Mesenchymal stem cell (in vitro differentiated cells and primary cell): ENCODE data around the gene GBX2. TPM values are rescaled to one million over a fixed set of nuclear protein-coding genes. Genes with fewer than 3 reads are reported as not detected.

Experiments
- DNase-seq: peaks from one replicate; pipeline ENCODE4 v3.0.0-alpha.2; 2013
- H2AFZ ChIP-seq: one replicate; pipeline ENCODE4 v1.6.1; 2013; ENCODE audit warnings: low read depth, mild to moderate bottlenecking, control low read depth, inconsistent platforms, low read length, moderate library complexity
- H2AK5ac ChIP-seq: 2 replicates; pipeline ENCODE4 v1.6.1; 2013; ENCODE audit warnings: low read length, moderate library complexity, mild to moderate bottlenecking, inconsistent platforms; ENCODE audit not compliant: severe bottlenecking
- H2BK120ac ChIP-seq: one replicate; pipeline ENCODE4 v1.6.1; 2013; ENCODE audit warnings: low read depth, mild to moderate bottlenecking, inconsistent platforms, low read length, moderate library complexity
- H2BK12ac ChIP-seq, 2 experiments: one replicate each; pipeline ENCODE4 v1.6.1; 2013; ENCODE audit warnings: inconsistent platforms in 2 of 2, low read length in 2 of 2, mild to moderate bottlenecking in 2 of 2, moderate library complexity in 2 of 2, control low read depth in 1 of 2
- H2BK15ac ChIP-seq: one replicate; pipeline ENCODE4 v1.6.1; 2013; ENCODE audit warnings: mild to moderate bottlenecking, low read depth, inconsistent platforms; ENCODE audit not compliant: poor library complexity, severe bottlenecking
- H2BK5ac ChIP-seq: 2 replicates; pipeline ENCODE4 v1.6.1; 2013; ENCODE audit warnings: low read depth, mild to moderate bottlenecking, low read length, control low read depth, inconsistent platforms; ENCODE audit not compliant: poor library complexity, severe bottlenecking
- H3K14ac ChIP-seq, 2 experiments: one replicate each; pipeline ENCODE4 v1.6.1; 2013; ENCODE audit warnings: inconsistent platforms in 2 of 2, low read length in 2 of 2, control low read depth in 1 of 2, mild to moderate bottlenecking in 1 of 2, moderate library complexity in 1 of 2
- H3K18ac ChIP-seq, 2 experiments: one replicate each; pipeline ENCODE4 v1.6.1; 2013; ENCODE audit warnings: inconsistent platforms in 2 of 2, low read length in 2 of 2, control low read depth in 1 of 2, low read depth in 1 of 2, mild to moderate bottlenecking in 1 of 2
- H3K23ac ChIP-seq, 2 experiments: one replicate each; pipeline ENCODE4 v1.6.1; 2013; ENCODE audit warnings: inconsistent platforms in 2 of 2, low read length in 2 of 2, mild to moderate bottlenecking in 2 of 2, moderate library complexity in 2 of 2, control low read depth in 1 of 2
- H3K27ac ChIP-seq: 2 replicates; pipeline ENCODE4 v1.5.1; 2013; ENCODE audit warnings: mild to moderate bottlenecking, moderate library complexity, low read length, control low read depth, inconsistent platforms; ENCODE audit not compliant: poor library complexity, severe bottlenecking
- H3K27me3 ChIP-seq, 2 experiments: 2 replicates each; pipeline versions ENCODE4 v1.6.1 to v1.7.0; 2013; ENCODE audit warnings: low read length in 2 of 2, mild to moderate bottlenecking in 2 of 2, moderate library complexity in 2 of 2, control low read depth in 1 of 2, inconsistent platforms in 1 of 2; ENCODE audit not compliant: control insufficient read depth in 1 of 2, insufficient read depth in 1 of 2
- H3K36me3 ChIP-seq, 2 experiments: 2 replicates each; pipeline versions ENCODE4 v1.6.1 to v1.7.0; 2013; ENCODE audit warnings: low read length in 2 of 2, control low read depth in 1 of 2, inconsistent platforms in 1 of 2, low read depth in 1 of 2, mild to moderate bottlenecking in 1 of 2; ENCODE audit not compliant: insufficient read depth in 2 of 2, control insufficient read depth in 1 of 2
- H3K4ac ChIP-seq, 2 experiments: one replicate each; pipeline ENCODE4 v1.6.1; 2013; ENCODE audit warnings: inconsistent platforms in 2 of 2, low read length in 2 of 2, mild to moderate bottlenecking in 2 of 2, moderate library complexity in 2 of 2, control low read depth in 1 of 2, low read depth in 1 of 2
- H3K4me1 ChIP-seq: 2 replicates; pipeline ENCODE4 v1.6.1; 2013; ENCODE audit warnings: low read depth, low read length, control low read depth; ENCODE audit not compliant: control insufficient read depth, insufficient read depth
- H3K4me2 ChIP-seq: 2 replicates; pipeline ENCODE4 v1.6.1; 2013; ENCODE audit warnings: low read length, mild to moderate bottlenecking, inconsistent platforms; ENCODE audit not compliant: poor library complexity, severe bottlenecking
- H3K4me3 ChIP-seq, 2 experiments: 2 replicates each; pipeline versions ENCODE4 v1.5.1 to v1.7.0; 2013; ENCODE audit warnings: low read length in 2 of 2, mild to moderate bottlenecking in 2 of 2, control low read depth in 1 of 2, low read depth in 1 of 2; ENCODE audit not compliant: insufficient read depth in 1 of 2
- H3K79me1 ChIP-seq: replicated peaks from 2 replicates; pipeline ENCODE4 v1.6.1; 2013; ENCODE audit warnings: mild to moderate bottlenecking, control low read depth, low read length, inconsistent platforms; ENCODE audit not compliant: poor library complexity, severe bottlenecking
- H3K9ac ChIP-seq: 2 replicates; pipeline ENCODE4 v1.7.0; 2013; ENCODE audit warnings: mild to moderate bottlenecking, low read length, moderate library complexity
- H3K9me3 ChIP-seq: 2 replicates; pipeline ENCODE4 v1.7.0; 2013; ENCODE audit warnings: mild to moderate bottlenecking, low read length; ENCODE audit not compliant: control insufficient read depth
- H4K8ac ChIP-seq: one replicate; pipeline ENCODE4 v1.6.1; 2013; ENCODE audit warnings: inconsistent platforms, mild to moderate bottlenecking, low read length, moderate library complexity
- H4K91ac ChIP-seq: one replicate; pipeline ENCODE4 v1.6.1; 2013; ENCODE audit warnings: mild to moderate bottlenecking, low read length, inconsistent platforms
- WGBS: methylation state at CpG from one replicate; pipeline ENCODE4 v1.1.7; 2013; ENCODE audit warnings: mixed read lengths; 5-methylcytosine and 5-hydroxymethylcytosine counted together
- small RNA-seq: library from polyadenylated mRNA; stranded (forward); fragments of <200 nt; extraction: miRNeasy Mini kit (QIAGEN cat#:217004); gene quantifications from one replicate; pipeline ENCODE3, GENCODE V24; 2013; ENCODE audit warnings: low read depth

The GBX2 gene

GRCh38 chr2:236117401-236117800, 50.8 kb downstream of the GBX2 start:
- Histone ChIP-seq H3K4me3 (no peak overlapping the region), H4K91ac (no peak overlapping the region), H3K27me3 (no peaks in the 10 kb centered on the region), H3K18ac (no peak overlapping the region), H3K9me3 (no peaks in the 10 kb centered on the region), H2AK5ac (no peak overlapping the region), H3K4ac (no peak overlapping the region), H3K4me1 (peaks cover 5% of the 10 kb centered on the region), H3K14ac (no peak overlapping the region), H2BK15ac (no peak overlapping the region), H2AFZ (no peak overlapping the region), H3K4me2 (no peak overlapping the region), H3K9ac (no peak overlapping the region), H2BK120ac (no peak overlapping the region), H3K36me3 (peaks cover 3 to 7% of the 10 kb centered on the region in 2 experiments), H2BK5ac (no peak overlapping the region), H3K27ac (no peak overlapping the region), H3K79me1 (peaks cover 2% of the 10 kb centered on the region), H4K8ac (no peak overlapping the region), H2BK12ac (no peak overlapping the region), H3K23ac (no peak overlapping the region)
- DNase-seq, result no peak
- WGBS, result 91% methylated on average over 9 of the region's 10 CpGs

Small RNA genes within 50 kb of the gene (small RNA-seq; reads per million reads assigned to genes)
- gene RF00019 (not detected), gene RNU1-31P (not detected)
